GM21515 (cell line): ENCODE measurements around the gene CEACAM4.

Experiments used
- ATAC-seq: cut with Tn5 transposase; IDR thresholded peaks from one replicate; pipeline ENCODE4 v1.9.1; 2021; ENCODE audit not compliant: unreplicated experiment

The CEACAM4 gene

GRCh38 chr19:41617941-41618730 lies 8.7 kb downstream of the CEACAM4 start:
- no peak for ATAC-seq

GRCh38 chr19:41616792-41617621 lies 9.9 kb downstream of the CEACAM4 start:
- ATAC-seq: no peak

GRCh38 chr19:41615207-41615606 lies 11.7 kb downstream of the CEACAM4 start:
- ATAC-seq: no peak

- no peak for ATAC-seq
Measured at GRCh38 chr19:41612483-41612882, 14.4 kb downstream of the CEACAM4 start.

- ATAC-seq: no peak
Measured at GRCh38 chr19:41610789-41611188, 16.1 kb downstream of the CEACAM4 start.

GRCh38 chr19:41607668-41608067 lies 19.2 kb downstream of the CEACAM4 start:
- ATAC-seq: no peak

GRCh38 chr19:41606215-41606837 lies 20.5 kb downstream of the CEACAM4 start:
- no peak for ATAC-seq

GRCh38 chr19:41604831-41605230 lies 22.0 kb downstream of the CEACAM4 start:
- ATAC-seq: no peak

GRCh38 chr19:41601771-41602170 lies 25.1 kb downstream of the CEACAM4 start:
- no peak for ATAC-seq

- no peak for ATAC-seq
Measured at GRCh38 chr19:41599175-41599966, 27.5 kb downstream of the CEACAM4 start.

- ATAC-seq: no peak
Measured at GRCh38 chr19:41597600-41598041, 29.3 kb downstream of the CEACAM4 start.

- ATAC-seq: no peak
Measured at GRCh38 chr19:41595890-41596280, 31.0 kb downstream of the CEACAM4 start.

- ATAC-seq: no peak
Measured at GRCh38 chr19:41595258-41595889, 31.5 kb downstream of the CEACAM4 start.

GRCh38 chr19:41591951-41592562 lies 34.8 kb downstream of the CEACAM4 start:
- no peak for ATAC-seq

- no peak for ATAC-seq
Measured at GRCh38 chr19:41590936-41591335, 35.9 kb downstream of the CEACAM4 start.

GRCh38 chr19:41589371-41589770 lies 37.5 kb downstream of the CEACAM4 start:
- ATAC-seq: no peak

- ATAC-seq: no peak
Measured at GRCh38 chr19:41588497-41589209, 38.2 kb downstream of the CEACAM4 start.

- no peak for ATAC-seq
Measured at GRCh38 chr19:41587838-41588210, 39.0 kb downstream of the CEACAM4 start.

- no peak for ATAC-seq
Measured at GRCh38 chr19:41587101-41587837, 39.6 kb downstream of the CEACAM4 start.
